Panc1 (cell line): ENCODE results near the gene DOCK11. TPM values are rescaled to one million over a fixed set of nuclear protein-coding genes. Genes with fewer than 3 reads are reported as not detected.

Source experiments
- ATAC-seq: fragments of 200-7000 bp; cut with Tn5 transposase; 2 replicates; pipeline ENCODE4 v1.9.1; 2020; ENCODE audit warnings: mild to moderate bottlenecking, moderate library complexity
- BruUV-seq: library from RNA; stranded (reverse); fragments of 400-500 nt; replicated peaks from 2 replicates; lab custom pipeline; 2021; lab: Mats Ljungman, UMichigan
- CTCF ChIA-PET: fragments of 300-600 bp; sonication (Branson Sonifier 250); formaldehyde crosslinking; loops from one replicate; lab custom pipeline; 2022; ENCODE audit warnings: antibody characterized with exemption; lab: Charles Lee
- POLR2A ChIA-PET: fragments of 300-600 bp; sonication (Branson Sonifier 250); formaldehyde crosslinking; loops from one replicate; lab custom pipeline; 2022; ENCODE audit warnings: antibody characterized with exemption; lab: Charles Lee
- DNase-seq: peaks from one replicate; pipeline ENCODE4 v3.0.0-alpha.2; 2010; ENCODE audit warnings: low read depth, low spot score
- H3K27ac ChIP-seq: 2 replicates; pipeline ENCODE4 v1.5.1; 2011; ENCODE audit warnings: mild to moderate bottlenecking, low read length, inconsistent platforms
- H3K27me3 ChIP-seq: fragments of 200-500 bp; sonication (Bioruptor generic); 2 replicates; pipeline ENCODE4 v1.6.0; 2014; ENCODE audit warnings: low read length, inconsistent platforms; ENCODE audit not compliant: control insufficient read depth, insufficient read depth
- H3K36me3 ChIP-seq: fragments of 200-500 bp; sonication (Bioruptor generic); 2 replicates; pipeline ENCODE4 v1.5.1; 2014; ENCODE audit warnings: inconsistent platforms, mild to moderate bottlenecking, low read length, moderate library complexity; ENCODE audit not compliant: control insufficient read depth, insufficient read depth
- H3K4me1 ChIP-seq: 2 replicates; pipeline ENCODE4 v1.5.1; 2011; ENCODE audit warnings: inconsistent platforms, mild to moderate bottlenecking, low read length, moderate library complexity; ENCODE audit not compliant: control insufficient read depth, insufficient read depth
- H3K4me3 ChIP-seq, 2 experiments: 2 replicates each; pipeline ENCODE4 v1.5.1; 2011 to 2012; ENCODE audit warnings: low read depth in 2 of 2, low read length in 2 of 2, mild to moderate bottlenecking in 2 of 2, inconsistent platforms in 1 of 2, moderate library complexity in 1 of 2
- H3K9me3 ChIP-seq: fragments of 200-500 bp; sonication (Bioruptor generic); 2 replicates; pipeline ENCODE4 v1.5.1; 2014; ENCODE audit warnings: low read depth, mild to moderate bottlenecking, inconsistent platforms, low read length, moderate library complexity; ENCODE audit not compliant: control insufficient read depth, insufficient read depth
- POLR2AphosphoS5 ChIP-seq: IDR thresholded peaks from 2 replicates; pipeline ENCODE4 v1.6.1; 2012; ENCODE audit warnings: mild to moderate bottlenecking, low read depth, low read length, moderate library complexity
- SIN3A ChIP-seq: IDR thresholded peaks from 2 replicates; pipeline ENCODE4 v1.6.1; 2012; ENCODE audit warnings: low read depth, mild to moderate bottlenecking, low read length, moderate library complexity, borderline replicate concordance; ENCODE audit not compliant: insufficient read depth
- TCF7L2 ChIP-seq: IDR thresholded peaks from 2 replicates; pipeline ENCODE4 v1.6.1; 2011; ENCODE audit warnings: mild to moderate bottlenecking, low read depth, low read length, inconsistent platforms
- in situ Hi-C: cut with HindIII; loops from 2 replicates; pipeline ENCODE4 v1.10.0; 2016; ENCODE audit warnings: low sequenced_read_pairs, low pct_unique_long_range_greater_than_20kb
- intact Hi-C: fragments of 100-400 bp; cut with micrococcal nuclease; formaldehyde crosslinking; loops from one replicate; pipeline ENCODE4 v1.10.0; 2022; ENCODE audit not compliant: unreplicated experiment
- total RNA-seq: library from RNA; stranded (reverse); gene quantifications from one replicate; pipeline ENCODE4 v1.2.1, GENCODE V29; 2021; ENCODE audit not compliant: unreplicated experiment
- TF ChIP-seq, protein P1 (sequence below): fragments of 450-650 bp; IDR thresholded peaks from 2 replicates; pipeline ENCODE4 v1.5.1; 2017; ENCODE audit warnings: mild to moderate bottlenecking
- TF ChIP-seq, protein P2 (sequence below), 2 experiments: IDR thresholded peaks; 2 replicates each; pipeline ENCODE4 v1.6.1; 2011 to 2012; ENCODE audit warnings: low read depth in 2 of 2, control low read depth in 1 of 2, low read length in 1 of 2, mild to moderate bottlenecking in 1 of 2, moderate library complexity in 1 of 2; ENCODE audit not compliant: insufficient read depth in 1 of 2

The DOCK11 gene
- total RNA-seq, 1 experiment from 2014 or later = 2.0 TPM

GRCh38 chrX:118523920-118524319, 28.3 kb downstream of the DOCK11 start:
- Histone ChIP-seq H3K4me3 (no peak overlapping the region), H3K9me3 (no peaks in the 10 kb centered on the region), H3K36me3 (no peaks in the 10 kb centered on the region), H3K27me3 (no peaks in the 10 kb centered on the region; the same call in 1 of the 2 replicates), H3K4me1 (no peaks in the 10 kb centered on the region), H3K27ac (no peak overlapping the region)
- in situ Hi-C loops (no loop called here), intact Hi-C loops (no loop called here)
- TF ChIP-seq, protein P1, sequence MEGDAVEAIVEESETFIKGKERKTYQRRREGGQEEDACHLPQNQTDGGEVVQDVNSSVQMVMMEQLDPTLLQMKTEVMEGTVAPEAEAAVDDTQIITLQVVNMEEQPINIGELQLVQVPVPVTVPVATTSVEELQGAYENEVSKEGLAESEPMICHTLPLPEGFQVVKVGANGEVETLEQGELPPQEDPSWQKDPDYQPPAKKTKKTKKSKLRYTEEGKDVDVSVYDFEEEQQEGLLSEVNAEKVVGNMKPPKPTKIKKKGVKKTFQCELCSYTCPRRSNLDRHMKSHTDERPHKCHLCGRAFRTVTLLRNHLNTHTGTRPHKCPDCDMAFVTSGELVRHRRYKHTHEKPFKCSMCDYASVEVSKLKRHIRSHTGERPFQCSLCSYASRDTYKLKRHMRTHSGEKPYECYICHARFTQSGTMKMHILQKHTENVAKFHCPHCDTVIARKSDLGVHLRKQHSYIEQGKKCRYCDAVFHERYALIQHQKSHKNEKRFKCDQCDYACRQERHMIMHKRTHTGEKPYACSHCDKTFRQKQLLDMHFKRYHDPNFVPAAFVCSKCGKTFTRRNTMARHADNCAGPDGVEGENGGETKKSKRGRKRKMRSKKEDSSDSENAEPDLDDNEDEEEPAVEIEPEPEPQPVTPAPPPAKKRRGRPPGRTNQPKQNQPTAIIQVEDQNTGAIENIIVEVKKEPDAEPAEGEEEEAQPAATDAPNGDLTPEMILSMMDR = no peak
- TF ChIP-seq, protein P2, sequence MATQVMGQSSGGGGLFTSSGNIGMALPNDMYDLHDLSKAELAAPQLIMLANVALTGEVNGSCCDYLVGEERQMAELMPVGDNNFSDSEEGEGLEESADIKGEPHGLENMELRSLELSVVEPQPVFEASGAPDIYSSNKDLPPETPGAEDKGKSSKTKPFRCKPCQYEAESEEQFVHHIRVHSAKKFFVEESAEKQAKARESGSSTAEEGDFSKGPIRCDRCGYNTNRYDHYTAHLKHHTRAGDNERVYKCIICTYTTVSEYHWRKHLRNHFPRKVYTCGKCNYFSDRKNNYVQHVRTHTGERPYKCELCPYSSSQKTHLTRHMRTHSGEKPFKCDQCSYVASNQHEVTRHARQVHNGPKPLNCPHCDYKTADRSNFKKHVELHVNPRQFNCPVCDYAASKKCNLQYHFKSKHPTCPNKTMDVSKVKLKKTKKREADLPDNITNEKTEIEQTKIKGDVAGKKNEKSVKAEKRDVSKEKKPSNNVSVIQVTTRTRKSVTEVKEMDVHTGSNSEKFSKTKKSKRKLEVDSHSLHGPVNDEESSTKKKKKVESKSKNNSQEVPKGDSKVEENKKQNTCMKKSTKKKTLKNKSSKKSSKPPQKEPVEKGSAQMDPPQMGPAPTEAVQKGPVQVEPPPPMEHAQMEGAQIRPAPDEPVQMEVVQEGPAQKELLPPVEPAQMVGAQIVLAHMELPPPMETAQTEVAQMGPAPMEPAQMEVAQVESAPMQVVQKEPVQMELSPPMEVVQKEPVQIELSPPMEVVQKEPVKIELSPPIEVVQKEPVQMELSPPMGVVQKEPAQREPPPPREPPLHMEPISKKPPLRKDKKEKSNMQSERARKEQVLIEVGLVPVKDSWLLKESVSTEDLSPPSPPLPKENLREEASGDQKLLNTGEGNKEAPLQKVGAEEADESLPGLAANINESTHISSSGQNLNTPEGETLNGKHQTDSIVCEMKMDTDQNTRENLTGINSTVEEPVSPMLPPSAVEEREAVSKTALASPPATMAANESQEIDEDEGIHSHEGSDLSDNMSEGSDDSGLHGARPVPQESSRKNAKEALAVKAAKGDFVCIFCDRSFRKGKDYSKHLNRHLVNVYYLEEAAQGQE (IDR thresholded peaks at IDR 0.05; ENCODE audit: insufficient read depth in 1 of 2, low read depth in 2 of 2, low read length in 1 of 2) = no peak
- TF ChIP-seq TCF7L2 (no peak), POLR2AphosphoS5 (no peak), SIN3A (no peak)
- POLR2A ChIA-PET = no interaction called here
- CTCF ChIA-PET = no interaction called here
- ATAC-seq = no peak
- DNase-seq = no peak
- BruUV-seq = no TSS peak

GRCh38 chrX:118524344-118524743, 28.7 kb downstream of the DOCK11 start:
- in situ Hi-C loops = no loop called here
- ATAC-seq = no peak

More at GRCh38 chrX:118524344-118524743, 28.7 kb downstream of the DOCK11 start:
- ChIA-PET POLR2A (no interaction called here), CTCF (no interaction called here)
- Histone ChIP-seq H3K4me1 (no peaks in the 10 kb centered on the region), H3K4me3 (no peak overlapping the region), H3K36me3 (no peaks in the 10 kb centered on the region), H3K27ac (no peak overlapping the region), H3K27me3 (no peaks in the 10 kb centered on the region; the same call in 1 of the 2 replicates), H3K9me3 (no peaks in the 10 kb centered on the region)
- BruUV-seq = no TSS peak
- TF ChIP-seq TCF7L2 = no peak
- TF ChIP-seq, protein P1 = no peak
- TF ChIP-seq, protein P2 (IDR thresholded peaks at IDR 0.05; ENCODE audit: insufficient read depth in 1 of 2, low read depth in 2 of 2, low read length in 1 of 2) = no peak
- TF ChIP-seq POLR2AphosphoS5 = no peak
- TF ChIP-seq SIN3A = no peak
- intact Hi-C loops = no loop called here
- no peak for DNase-seq
